Measurements from ENCODE around the gene MAPK9. TPM values are rescaled to one million over a fixed set of nuclear protein-coding genes. Genes with fewer than 3 reads are reported as not detected.

Gene MAPK9
- total RNA-seq, 1 experiment from 2014 or later, result 43.4 TPM

DNA sequence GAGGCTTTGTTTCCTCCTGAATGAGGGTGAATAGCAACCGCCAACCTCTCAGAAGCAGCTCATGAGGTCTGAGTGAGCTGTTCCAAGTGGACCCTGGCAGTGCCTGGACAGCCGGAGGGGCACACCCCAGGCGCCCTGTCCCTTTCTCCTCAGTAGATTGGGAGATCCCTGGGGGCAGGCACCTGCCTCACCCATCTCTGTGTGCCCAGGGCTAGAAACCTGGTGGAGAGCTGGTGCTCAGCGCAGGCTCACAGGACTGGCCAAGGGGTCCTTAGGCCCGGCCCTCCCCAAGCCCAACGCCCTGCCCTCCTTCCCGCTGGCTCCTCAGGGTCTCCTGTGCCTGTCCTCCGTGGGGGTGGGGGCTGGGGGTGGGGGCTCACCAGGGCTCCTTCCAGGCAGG, 14.9 kb upstream of the MAPK9 start:
- no peaks in the 10 kb centered on the region for H3K79me2 ChIP-seq (ENCODE audit: insufficient read depth, low read length)
- ChIA-PET RAD21 (ENCODE audit: low non-redundant PET in 1 of 2, low total read pairs in 2 of 2, uncharacterized antibody in 2 of 2, unreplicated experiment in 2 of 2) (no interaction called here), CTCF (interaction anchor here (1.2 kb wide), 1 partner anchor 9 kb away, joined by 4 read pairs; no protein-coding TSS in a partner anchor), POLR2A (no interaction called here)
- DNase-seq (ENCODE audit: low read depth, low spot score), result no peak
- H3K9ac ChIP-seq (ENCODE audit: low read length), result no peak overlapping the region
- ATAC-seq, result no peak
- H4K20me1 ChIP-seq (ENCODE audit: insufficient read depth), result no peaks in the 10 kb centered on the region
- H3K4me1 ChIP-seq (ENCODE audit: control insufficient read depth in 1 of 2, insufficient read depth in 2 of 2, low read length in 2 of 2), result no peaks in the 10 kb centered on the region
- no peaks in the 10 kb centered on the region for H3K9me3 ChIP-seq (ENCODE audit: control insufficient read depth in 1 of 2, insufficient read depth in 1 of 2, low read depth in 1 of 2, low read length in 2 of 2)
- H3K9me2 ChIP-seq (ENCODE audit: insufficient read depth), result no peaks in the 10 kb centered on the region
- no peak overlapping the region for H3K4me2 ChIP-seq (ENCODE audit: low read length)
- intact Hi-C loops (cut with micrococcal nuclease), result no loop called here
- no peak overlapping the region for H3K4me3 ChIP-seq (replicated peaks in 1 of 2; ENCODE audit: low read depth in 1 of 2, low read length in 2 of 2)
- no peaks in the 10 kb centered on the region for H3K27me3 ChIP-seq (ENCODE audit: insufficient read depth, low read length)
- no peak overlapping the region for H3K27ac ChIP-seq (ENCODE audit: low read depth, low read length)
- no TSS peak for BruUV-seq (replicated peaks)
- TF ChIP-seq, protein P1, sequence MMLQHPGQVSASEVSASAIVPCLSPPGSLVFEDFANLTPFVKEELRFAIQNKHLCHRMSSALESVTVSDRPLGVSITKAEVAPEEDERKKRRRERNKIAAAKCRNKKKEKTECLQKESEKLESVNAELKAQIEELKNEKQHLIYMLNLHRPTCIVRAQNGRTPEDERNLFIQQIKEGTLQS (IDR thresholded peaks at IDR 0.05), result no peak
- TF ChIP-seq CBX3 (IDR thresholded peaks at IDR 0.05; ENCODE audit: low read depth) (no peak), ZNF274 (IDR thresholded peaks at IDR 0.05; ENCODE audit: low read depth, low read length) (no peak), TCF7L2 (IDR thresholded peaks at IDR 0.05; ENCODE audit: borderline replicate concordance, extremely low read depth, insufficient read depth, insufficient read length) (no peak), YY1 (IDR thresholded peaks at IDR 0.05; ENCODE audit: extremely low read depth, insufficient replicate concordance, low read depth, low read length) (no peak)
- TF ChIP-seq, protein P2, sequence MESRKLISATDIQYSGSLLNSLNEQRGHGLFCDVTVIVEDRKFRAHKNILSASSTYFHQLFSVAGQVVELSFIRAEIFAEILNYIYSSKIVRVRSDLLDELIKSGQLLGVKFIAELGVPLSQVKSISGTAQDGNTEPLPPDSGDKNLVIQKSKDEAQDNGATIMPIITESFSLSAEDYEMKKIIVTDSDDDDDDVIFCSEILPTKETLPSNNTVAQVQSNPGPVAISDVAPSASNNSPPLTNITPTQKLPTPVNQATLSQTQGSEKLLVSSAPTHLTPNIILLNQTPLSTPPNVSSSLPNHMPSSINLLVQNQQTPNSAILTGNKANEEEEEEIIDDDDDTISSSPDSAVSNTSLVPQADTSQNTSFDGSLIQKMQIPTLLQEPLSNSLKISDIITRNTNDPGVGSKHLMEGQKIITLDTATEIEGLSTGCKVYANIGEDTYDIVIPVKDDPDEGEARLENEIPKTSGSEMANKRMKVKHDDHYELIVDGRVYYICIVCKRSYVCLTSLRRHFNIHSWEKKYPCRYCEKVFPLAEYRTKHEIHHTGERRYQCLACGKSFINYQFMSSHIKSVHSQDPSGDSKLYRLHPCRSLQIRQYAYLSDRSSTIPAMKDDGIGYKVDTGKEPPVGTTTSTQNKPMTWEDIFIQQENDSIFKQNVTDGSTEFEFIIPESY (IDR thresholded peaks at IDR 0.05; ENCODE audit: extremely low read depth, insufficient replicate concordance, low read length), result no peak
- no peaks in the 10 kb centered on the region for H3K36me3 ChIP-seq (ENCODE audit: control insufficient read depth in 1 of 2, insufficient read depth in 2 of 2, low read length in 2 of 2)
- H2AFZ ChIP-seq (ENCODE audit: low read depth, low read length, poor library complexity, severe bottlenecking), result no peak overlapping the region

DNA sequence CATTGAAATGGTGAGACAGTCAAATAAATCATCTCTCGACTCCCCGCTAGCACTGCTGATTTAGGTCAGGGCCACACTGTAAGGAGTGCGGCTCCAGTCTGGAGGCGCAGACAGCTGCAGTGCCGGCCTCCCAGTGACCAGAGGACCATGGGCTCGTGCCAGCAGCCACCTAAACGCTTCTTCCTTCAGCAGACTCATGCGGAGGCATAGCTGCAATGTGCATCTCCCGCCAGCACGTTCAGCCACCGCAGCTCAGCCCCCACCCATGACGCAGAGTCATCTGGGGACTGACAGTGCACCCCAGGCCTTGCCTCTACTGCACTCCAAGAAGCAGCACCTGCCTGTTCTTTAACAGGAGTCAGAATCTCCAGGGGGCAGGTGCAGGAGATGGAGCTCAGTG, 13.6 kb upstream of the MAPK9 start:
- no peaks in the 10 kb centered on the region for H3K9me2 ChIP-seq (ENCODE audit: insufficient read depth)
- H3K4me3 ChIP-seq (replicated peaks in 1 of 2; ENCODE audit: low read depth in 1 of 2, low read length in 2 of 2), result no peak overlapping the region
- H3K4me2 ChIP-seq (ENCODE audit: low read length), result no peak overlapping the region
- H3K9me3 ChIP-seq (ENCODE audit: control insufficient read depth in 1 of 2, insufficient read depth in 1 of 2, low read depth in 1 of 2, low read length in 2 of 2), result no peaks in the 10 kb centered on the region
- no peaks in the 10 kb centered on the region for H3K36me3 ChIP-seq (ENCODE audit: control insufficient read depth in 1 of 2, insufficient read depth in 2 of 2, low read length in 2 of 2)
- H3K4me1 ChIP-seq (ENCODE audit: control insufficient read depth in 1 of 2, insufficient read depth in 2 of 2, low read length in 2 of 2), result no peaks in the 10 kb centered on the region
- no peak overlapping the region for H2AFZ ChIP-seq (ENCODE audit: low read depth, low read length, poor library complexity, severe bottlenecking)
- DNase-seq (ENCODE audit: low read depth, low spot score) (no peak), ATAC-seq (no peak)
- H3K79me2 ChIP-seq (ENCODE audit: insufficient read depth, low read length), result no peaks in the 10 kb centered on the region
- no peaks in the 10 kb centered on the region for H3K27me3 ChIP-seq (ENCODE audit: insufficient read depth, low read length)
- H4K20me1 ChIP-seq (ENCODE audit: insufficient read depth), result no peaks in the 10 kb centered on the region
- TF ChIP-seq RAD21 (IDR thresholded peaks at IDR 0.05; ENCODE audit: low read depth) (no peak), EZH2phosphoT487 (IDR thresholded peaks at IDR 0.05; ENCODE audit: borderline replicate concordance) (no peak), SIN3A (IDR thresholded peaks at IDR 0.05; ENCODE audit: low read depth) (no peak), EGR1 (IDR thresholded peaks at IDR 0.05; ENCODE audit: low read depth) (no peak), CBX3 (IDR thresholded peaks at IDR 0.05; ENCODE audit: low read depth) (no peak), YY1 (IDR thresholded peaks at IDR 0.05; ENCODE audit: extremely low read depth, insufficient replicate concordance, low read depth, low read length) (no peak)
- ChIA-PET CTCF (interaction anchor here (0.7 kb wide), 1 partner anchor 10 kb away, joined by 3 read pairs; no protein-coding TSS in a partner anchor), POLR2A (no interaction called here), RAD21 (ENCODE audit: low non-redundant PET in 1 of 2, low total read pairs in 2 of 2, uncharacterized antibody in 2 of 2, unreplicated experiment in 2 of 2) (no interaction called here)
- no peak overlapping the region for H3K9ac ChIP-seq (ENCODE audit: low read length)
- no TSS peak for BruUV-seq (replicated peaks)
- intact Hi-C loops (cut with micrococcal nuclease), result no loop called here
- H3K27ac ChIP-seq (ENCODE audit: low read depth, low read length), result no peak overlapping the region

Data from HCT116 (cell line).